Measurements from ENCODE around the gene IGFBP3. TPM values are rescaled to one million over a fixed set of nuclear protein-coding genes. Genes with fewer than 3 reads are reported as not detected.

Gene IGFBP3
- total and polyA plus RNA-seq, 2 of the 13 experiments (the other 11 are each of a cell fraction or from before 2014, with no cell fraction given), result 57.5 TPM; not detected in 1

- TF ChIP-seq ZNF639 (CRISPR knock-in tag; conservative IDR thresholded peaks at IDR 0.05) (no peak), HNF4A (CRISPR knock-in tag; IDR thresholded peaks at IDR 0.05) (no peak), ZNF431 (CRISPR knock-in tag; IDR thresholded peaks at IDR 0.05; ENCODE audit: borderline replicate concordance, low read depth) (peak; percentile 84), GTF2F1 (IDR thresholded peaks at IDR 0.05; ENCODE audit: low read length) (no peak), ZNF564 (CRISPR knock-in tag; IDR thresholded peaks at IDR 0.05) (no peak), SMAD1 (CRISPR knock-in tag; IDR thresholded peaks at IDR 0.05; ENCODE audit: borderline replicate concordance, low read depth) (peak; percentile 0; the same call in 1 of the 2 replicates), KDM3A (CRISPR knock-in tag; IDR thresholded peaks at IDR 0.05; ENCODE audit: low read depth) (0 out of 2 replicates have a peak, but pooled peaks have one; percentile 11), ZKSCAN5 (CRISPR knock-in tag; IDR thresholded peaks at IDR 0.05) (no peak), ZNF432 (CRISPR knock-in tag; IDR thresholded peaks at IDR 0.05; ENCODE audit: borderline replicate concordance) (peak; percentile 23), MNT (IDR thresholded peaks at IDR 0.05) (no peak), ZFP37 (CRISPR knock-in tag; IDR thresholded peaks at IDR 0.05; ENCODE audit: borderline replicate concordance) (peak; percentile 32; the same call in 1 of the 2 replicates), THAP8 (CRISPR knock-in tag; IDR thresholded peaks at IDR 0.05; ENCODE audit: borderline replicate concordance) (no peak), KDM5A (IDR thresholded peaks at IDR 0.05; ENCODE audit: borderline replicate concordance, low read length) (0 out of 2 replicates have a peak, but pooled peaks have one; percentile 9)
Observed at GRCh38 chr7:45888993-45889366, 32.1 kb downstream of the IGFBP3 start (continued).

All from HepG2 (cell line).